ENCODE data around the gene CHAF1A. TPM values are rescaled to one million over a fixed set of nuclear protein-coding genes. Genes with fewer than 3 reads are reported as not detected.

The CHAF1A gene
- total and polyA plus RNA-seq, 5 donors from 2014 or later, result 2.6 to 28.9 (median 4.1) TPM

DNA sequence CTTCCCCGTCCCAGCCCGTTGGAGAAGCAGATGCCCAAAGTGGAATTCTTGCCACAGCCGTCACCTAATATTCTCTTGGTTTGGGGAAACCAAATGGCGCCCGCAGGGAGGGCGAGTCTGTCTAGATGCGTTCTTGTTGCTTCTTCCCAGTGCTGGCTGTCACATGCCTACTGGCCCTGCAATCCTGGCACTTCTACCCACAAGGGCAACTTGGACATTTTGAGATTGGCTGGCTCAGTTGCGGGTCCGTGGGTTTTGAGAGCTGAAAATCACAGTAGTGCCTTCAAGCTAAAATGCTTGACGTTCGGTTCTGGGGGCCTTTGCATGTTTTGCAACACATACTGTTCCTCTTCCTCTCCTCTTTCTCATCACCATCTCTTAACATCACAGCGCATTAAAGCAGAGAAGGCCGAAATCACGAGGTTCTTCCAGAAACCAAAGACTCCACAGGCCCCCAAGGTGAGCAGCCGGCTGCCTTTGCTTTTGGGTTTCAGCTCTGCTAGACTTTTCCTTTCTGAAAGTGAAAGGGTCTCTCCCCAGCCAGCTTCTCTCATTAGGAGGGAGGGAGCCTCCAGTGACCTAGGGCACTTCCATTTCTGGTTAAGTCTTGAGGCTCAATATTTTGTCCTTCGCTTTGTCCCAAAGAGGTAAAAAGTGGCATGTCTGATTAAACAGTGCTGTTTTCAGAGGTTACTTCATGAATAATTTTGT, 21.1 kb downstream of the CHAF1A start:
- H3K4me1 Mint-ChIP-seq, result no peaks in the 10 kb centered on the region
- H3K36me3 Mint-ChIP-seq, result peaks cover 18% of the 10 kb centered on the region
- no peaks in the 10 kb centered on the region for H3K27me3 Mint-ChIP-seq
- no peak overlapping the region for H3K27ac ChIP-seq (ENCODE audit: insufficient read depth, low read length, poor library complexity, severe bottlenecking)
- no peaks in the 10 kb centered on the region for H3K9me3 ChIP-seq (ENCODE audit: control insufficient read depth in 2 of 2, low read length in 2 of 2)
- H3K27me3 ChIP-seq (ENCODE audit: control insufficient read depth, insufficient read depth, low read length), result no peaks in the 10 kb centered on the region
- no peak for DNase-seq
- no peak for ATAC-seq (ENCODE audit: low read depth in 2 of 2)
- H3K27ac Mint-ChIP-seq, result peak overlapping the region in 1 of 3 donors; percentile 32
- H3K4me3 Mint-ChIP-seq, result no peak overlapping the region
- H3K9me3 Mint-ChIP-seq, result no peaks in the 10 kb centered on the region
- no peaks in the 10 kb centered on the region for H3K4me1 ChIP-seq (ENCODE audit: control insufficient read depth, insufficient read depth, low read length, poor library complexity, severe bottlenecking)
- peaks cover 15% of the 10 kb centered on the region for H3K36me3 ChIP-seq (ENCODE audit: control insufficient read depth, insufficient read depth, low read length)
- H3K4me3 ChIP-seq (ENCODE audit: low read depth, low read length), result no peak overlapping the region

DNA sequence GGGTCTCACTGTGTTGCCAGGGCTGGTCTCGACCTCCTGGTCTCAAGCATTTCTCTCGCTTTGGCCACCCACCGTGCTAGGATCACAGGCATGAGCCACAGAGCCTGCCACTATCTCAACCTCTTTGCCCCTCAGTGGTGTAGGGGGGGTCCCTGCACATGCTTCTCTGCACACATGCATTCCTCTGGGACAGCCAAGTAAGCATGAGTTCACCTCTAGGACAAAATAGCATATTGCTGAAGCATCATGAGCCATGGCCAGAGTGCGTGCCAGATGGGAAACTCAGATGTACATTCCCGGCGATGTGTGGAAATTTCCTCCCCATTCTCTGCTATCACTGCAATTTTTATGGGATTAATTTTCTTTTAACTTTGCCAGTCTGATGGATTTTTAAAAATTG, 23.1 kb downstream of the CHAF1A start:
- no peak for DNase-seq
- H3K9me3 ChIP-seq (ENCODE audit: control insufficient read depth in 2 of 2, low read length in 2 of 2), result no peaks in the 10 kb centered on the region
- no peak overlapping the region for H3K27ac ChIP-seq (ENCODE audit: insufficient read depth, low read length, poor library complexity, severe bottlenecking)
- no peaks in the 10 kb centered on the region for H3K27me3 Mint-ChIP-seq
- peaks cover 28% of the 10 kb centered on the region for H3K36me3 Mint-ChIP-seq
- no peaks in the 10 kb centered on the region for H3K27me3 ChIP-seq (ENCODE audit: control insufficient read depth, insufficient read depth, low read length)
- H3K9me3 Mint-ChIP-seq, result no peaks in the 10 kb centered on the region
- H3K4me3 ChIP-seq (ENCODE audit: low read depth, low read length), result no peak overlapping the region
- no peaks in the 10 kb centered on the region for H3K4me1 Mint-ChIP-seq
- no peak for ATAC-seq (ENCODE audit: low read depth in 2 of 2)
- H3K36me3 ChIP-seq (ENCODE audit: control insufficient read depth, insufficient read depth, low read length), result peaks cover 26% of the 10 kb centered on the region
- H3K27ac Mint-ChIP-seq, result peak overlapping the region in 2 of 3 donors; percentile 20 to 52
- no peaks in the 10 kb centered on the region for H3K4me1 ChIP-seq (ENCODE audit: control insufficient read depth, insufficient read depth, low read length, poor library complexity, severe bottlenecking)
- no peak overlapping the region for H3K4me3 Mint-ChIP-seq

- Histone ChIP-seq H3K4me3 (ENCODE audit: low read depth, low read length) (no peak overlapping the region), H3K27me3 (ENCODE audit: control insufficient read depth, insufficient read depth, low read length) (no peaks in the 10 kb centered on the region), H3K36me3 (ENCODE audit: control insufficient read depth, insufficient read depth, low read length) (peaks cover 19% of the 10 kb centered on the region), H3K9me3 (ENCODE audit: control insufficient read depth in 2 of 2, low read length in 2 of 2) (no peaks in the 10 kb centered on the region), H3K27ac (ENCODE audit: insufficient read depth, low read length, poor library complexity, severe bottlenecking) (no peak overlapping the region), H3K4me1 (ENCODE audit: control insufficient read depth, insufficient read depth, low read length, poor library complexity, severe bottlenecking) (no peaks in the 10 kb centered on the region)
- no peak overlapping the region for H3K4me3 Mint-ChIP-seq
- H3K9me3 Mint-ChIP-seq, result no peaks in the 10 kb centered on the region
- ATAC-seq (ENCODE audit: low read depth in 2 of 2), result no peak
- no peak for DNase-seq
- H3K4me1 Mint-ChIP-seq, result no peaks in the 10 kb centered on the region
- peak overlapping the region in 1 of 3 donors; percentile 63 for H3K27ac Mint-ChIP-seq
- peaks cover 29% of the 10 kb centered on the region for H3K36me3 Mint-ChIP-seq
- no peaks in the 10 kb centered on the region for H3K27me3 Mint-ChIP-seq
Observed at GRCh38 chr19:4428326-4428975, 26.0 kb downstream of the CHAF1A start.

DNA sequence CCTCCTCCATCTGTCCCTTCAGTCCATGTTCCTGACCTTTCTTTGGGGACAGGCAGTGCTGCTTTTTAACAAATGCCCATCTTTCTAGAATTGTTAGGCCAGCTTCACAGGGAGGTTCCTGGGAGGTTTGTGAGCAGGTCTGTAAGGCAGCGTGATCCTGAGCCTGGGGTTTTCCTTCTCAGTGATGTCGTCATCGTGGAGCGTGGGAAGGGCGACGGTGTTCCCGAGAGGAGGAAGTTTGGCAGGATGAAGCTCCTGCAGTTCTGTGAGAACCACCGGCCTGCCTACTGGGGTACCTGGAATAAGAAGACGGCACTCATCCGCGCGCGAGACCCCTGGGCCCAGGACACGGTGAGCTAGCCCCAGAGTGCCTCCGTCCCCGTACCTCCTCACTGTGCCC, 26.8 kb downstream of the CHAF1A start:
- no peak overlapping the region for H3K4me3 ChIP-seq (ENCODE audit: low read depth, low read length)
- peaks cover 19% of the 10 kb centered on the region for H3K36me3 ChIP-seq (ENCODE audit: control insufficient read depth, insufficient read depth, low read length)
- H3K9me3 ChIP-seq (ENCODE audit: control insufficient read depth in 2 of 2, low read length in 2 of 2), result no peaks in the 10 kb centered on the region
- no peaks in the 10 kb centered on the region for H3K27me3 ChIP-seq (ENCODE audit: control insufficient read depth, insufficient read depth, low read length)
- H3K4me1 ChIP-seq (ENCODE audit: control insufficient read depth, insufficient read depth, low read length, poor library complexity, severe bottlenecking), result no peaks in the 10 kb centered on the region
- H3K27ac Mint-ChIP-seq, result no peak overlapping the region
- no peak overlapping the region for H3K4me3 Mint-ChIP-seq
- no peaks in the 10 kb centered on the region for H3K4me1 Mint-ChIP-seq
- no peak for DNase-seq
- no peak overlapping the region for H3K27ac ChIP-seq (ENCODE audit: insufficient read depth, low read length, poor library complexity, severe bottlenecking)
- H3K9me3 Mint-ChIP-seq, result no peaks in the 10 kb centered on the region
- peaks cover 27% of the 10 kb centered on the region for H3K36me3 Mint-ChIP-seq
- no peak for ATAC-seq (ENCODE audit: low read depth in 2 of 2)
- no peaks in the 10 kb centered on the region for H3K27me3 Mint-ChIP-seq

GRCh38 chr19:4429771-4430171, 27.3 kb downstream of the CHAF1A start:
- no peak overlapping the region for H3K4me3 Mint-ChIP-seq
- Histone ChIP-seq H3K9me3 (ENCODE audit: control insufficient read depth in 2 of 2, low read length in 2 of 2) (no peaks in the 10 kb centered on the region), H3K4me3 (ENCODE audit: low read depth, low read length) (no peak overlapping the region), H3K4me1 (ENCODE audit: control insufficient read depth, insufficient read depth, low read length, poor library complexity, severe bottlenecking) (no peaks in the 10 kb centered on the region), H3K36me3 (ENCODE audit: control insufficient read depth, insufficient read depth, low read length) (peaks cover 22% of the 10 kb centered on the region), H3K27ac (ENCODE audit: insufficient read depth, low read length, poor library complexity, severe bottlenecking) (no peak overlapping the region), H3K27me3 (ENCODE audit: control insufficient read depth, insufficient read depth, low read length) (no peaks in the 10 kb centered on the region)
- no peak for DNase-seq
- H3K27me3 Mint-ChIP-seq, result no peaks in the 10 kb centered on the region
- peaks cover 32% of the 10 kb centered on the region for H3K36me3 Mint-ChIP-seq
- no peaks in the 10 kb centered on the region for H3K4me1 Mint-ChIP-seq
- no peak for ATAC-seq (ENCODE audit: low read depth in 2 of 2)
- peak overlapping the region in 1 of 3 donors; percentile 69 for H3K27ac Mint-ChIP-seq
- H3K9me3 Mint-ChIP-seq, result no peaks in the 10 kb centered on the region

DNA sequence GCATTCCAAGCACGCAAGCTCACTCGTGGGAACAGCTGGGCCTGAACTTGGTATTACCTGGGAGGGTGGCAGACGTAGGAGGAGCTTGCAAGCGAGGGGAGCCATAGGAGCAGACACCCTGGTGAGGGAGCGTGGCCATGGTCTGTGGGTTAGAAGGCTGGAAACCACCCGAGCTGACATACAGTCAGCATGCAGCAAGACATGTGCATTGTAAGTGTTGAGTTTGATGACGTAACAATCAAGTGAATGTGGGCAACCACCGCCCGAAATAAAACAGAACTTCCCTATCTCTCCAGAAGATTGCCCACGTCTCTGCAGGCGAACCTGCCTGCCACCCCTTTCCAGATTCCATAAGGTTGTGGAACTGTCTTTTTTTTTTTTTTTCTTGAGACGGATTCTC, 28.3 kb downstream of the CHAF1A start:
- Mint-ChIP-seq H3K36me3 (peaks cover 29% of the 10 kb centered on the region), H3K4me1 (no peaks in the 10 kb centered on the region), H3K27me3 (no peaks in the 10 kb centered on the region), H3K9me3 (no peaks in the 10 kb centered on the region), H3K4me3 (no peak overlapping the region), H3K27ac (no peak overlapping the region)
- Histone ChIP-seq H3K9me3 (ENCODE audit: control insufficient read depth in 2 of 2, low read length in 2 of 2) (no peaks in the 10 kb centered on the region), H3K27ac (ENCODE audit: insufficient read depth, low read length, poor library complexity, severe bottlenecking) (no peak overlapping the region), H3K4me1 (ENCODE audit: control insufficient read depth, insufficient read depth, low read length, poor library complexity, severe bottlenecking) (no peaks in the 10 kb centered on the region), H3K27me3 (ENCODE audit: control insufficient read depth, insufficient read depth, low read length) (no peaks in the 10 kb centered on the region), H3K36me3 (ENCODE audit: control insufficient read depth, insufficient read depth, low read length) (peaks cover 16% of the 10 kb centered on the region), H3K4me3 (ENCODE audit: low read depth, low read length) (no peak overlapping the region)
- DNase-seq (no peak), ATAC-seq (ENCODE audit: low read depth in 2 of 2) (peak; percentile 55 to 56)

DNA sequence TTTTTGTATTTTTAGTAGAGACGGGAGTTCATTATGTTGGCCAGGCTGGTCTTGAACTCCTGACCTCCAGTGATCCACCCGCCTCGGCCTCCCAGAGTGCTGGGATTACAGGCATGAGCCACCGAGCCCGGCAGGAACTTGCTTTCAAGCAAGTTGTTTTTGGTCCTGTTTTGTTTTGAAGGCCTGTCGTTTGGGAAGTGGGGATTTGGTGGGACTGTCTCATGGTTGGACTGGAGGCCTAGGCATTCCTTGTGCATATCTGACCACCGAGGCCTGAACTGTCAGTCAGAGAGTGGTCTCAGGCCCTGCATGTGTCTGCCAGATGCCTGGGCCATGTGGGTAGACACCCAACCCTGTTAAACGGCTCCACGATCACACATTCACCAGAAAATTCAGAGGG, 28.9 kb downstream of the CHAF1A start:
- Histone ChIP-seq H3K27me3 (ENCODE audit: control insufficient read depth, insufficient read depth, low read length) (no peaks in the 10 kb centered on the region), H3K9me3 (ENCODE audit: control insufficient read depth in 2 of 2, low read length in 2 of 2) (no peaks in the 10 kb centered on the region), H3K4me3 (ENCODE audit: low read depth, low read length) (no peak overlapping the region), H3K27ac (ENCODE audit: insufficient read depth, low read length, poor library complexity, severe bottlenecking) (no peak overlapping the region), H3K4me1 (ENCODE audit: control insufficient read depth, insufficient read depth, low read length, poor library complexity, severe bottlenecking) (no peaks in the 10 kb centered on the region), H3K36me3 (ENCODE audit: control insufficient read depth, insufficient read depth, low read length) (peaks cover 16% of the 10 kb centered on the region)
- H3K4me1 Mint-ChIP-seq, result no peaks in the 10 kb centered on the region
- H3K27ac Mint-ChIP-seq, result no peak overlapping the region
- no peaks in the 10 kb centered on the region for H3K9me3 Mint-ChIP-seq
- DNase-seq (no peak), ATAC-seq (ENCODE audit: low read depth in 2 of 2) (no peak)
- H3K27me3 Mint-ChIP-seq, result no peaks in the 10 kb centered on the region
- peaks cover 27% of the 10 kb centered on the region for H3K36me3 Mint-ChIP-seq
- no peak overlapping the region for H3K4me3 Mint-ChIP-seq

All from CD4-positive, CD25-positive, alpha-beta regulatory T cell (primary cell).